SK-N-SH (cell line): ENCODE results near the gene IKZF4. TPM values are rescaled to one million over a fixed set of nuclear protein-coding genes. Genes with fewer than 3 reads are reported as not detected.
"Not testable (repeated sequence)": the region's sequence is repeated elsewhere in the genome, so short reads cannot be mapped to it uniquely, and the experiment has no call there.

Experiments
- CTCF ChIA-PET: fragments of 300-600, 350-600 bp; formaldehyde crosslinking; extraction: SDS; loops from one replicate; lab custom pipeline; 2021; lab: Yijun Ruan, JAX
- POLR2A ChIA-PET: fragments of 350-600 bp; sonication (Branson Sonifier 250); formaldehyde crosslinking; extraction: SDS; loops from one replicate; lab custom pipeline; 2020; ENCODE audit warnings: antibody characterized with exemption, inconsistent platforms; lab: Yijun Ruan, JAX
- DNase-seq: peaks from one replicate; pipeline ENCODE4 v3.0.0; 2012
- H2AFZ ChIP-seq: fragments of 200-600 bp; sonication (generic); 2 replicates; pipeline ENCODE4 v1.8.1; 2016; ENCODE audit warnings: antibody characterized with exemption, mild to moderate bottlenecking, low read depth
- H3F3A ChIP-seq: fragments of 200-600 bp; sonication (generic); replicated peaks from 2 replicates; pipeline ENCODE3; 2016; ENCODE audit warnings: antibody characterized with exemption, mild to moderate bottlenecking; ENCODE audit not compliant: insufficient read depth
- H3K27ac ChIP-seq, 2 experiments: fragments of 200-500 bp in 1 of 2; fragments of 200-600 bp in 1 of 2; sonication (Bioruptor generic) in 1 of 2; sonication (generic), shearing (Covaris generic) in 1 of 2; 2 replicates each; pipeline versions ENCODE4 v1.5.1 to v1.6.1; 2014 to 2016; ENCODE audit warnings: low read depth in 2 of 2, inconsistent platforms in 1 of 2, low read length in 1 of 2, mild to moderate bottlenecking in 1 of 2, mixed read lengths in 1 of 2
- H3K27me3 ChIP-seq: fragments of 200-600 bp; sonication (generic), shearing (Covaris generic); 2 replicates; pipeline ENCODE4 v1.6.1; 2016; ENCODE audit warnings: mixed run types; ENCODE audit not compliant: insufficient read depth
- H3K36me3 ChIP-seq, 2 experiments: fragments of 200-500 bp in 1 of 2; fragments of 200-600 bp in 1 of 2; sonication (Bioruptor generic) in 1 of 2; sonication (generic) in 1 of 2; replicated peaks in 1 of 2; 2 replicates each; pipeline versions ENCODE3 to v1.5.1; 2014 to 2016; ENCODE audit warnings: low read length in 1 of 2, mild to moderate bottlenecking in 1 of 2; ENCODE audit not compliant: insufficient read depth in 2 of 2, control insufficient read depth in 1 of 2
- H3K4me1 ChIP-seq, 2 experiments: fragments of 200-500 bp in 1 of 2; fragments of 200-600 bp in 1 of 2; sonication (Bioruptor generic) in 1 of 2; sonication (generic), shearing (Covaris generic) in 1 of 2; 2 replicates each; pipeline versions ENCODE4 v1.5.1 to v1.6.1; 2014 to 2016; ENCODE audit warnings: low read depth in 1 of 2, low read length in 1 of 2, mixed run types in 1 of 2; ENCODE audit not compliant: insufficient read depth in 2 of 2, control insufficient read depth in 1 of 2
- H3K4me2 ChIP-seq: fragments of 200-600 bp; sonication (generic), shearing (Covaris generic); 2 replicates; pipeline ENCODE4 v1.6.1; 2017; ENCODE audit warnings: mixed run types
- H3K4me3 ChIP-seq, 2 experiments: fragments of 200-500 bp in 1 of 2; fragments of 200-600 bp in 1 of 2; sonication (Bioruptor generic) in 1 of 2; sonication (generic), shearing (Covaris generic) in 1 of 2; 2 replicates each; pipeline versions ENCODE4 v1.5.1 to v1.8.1; 2014 to 2016; ENCODE audit warnings: low read depth in 2 of 2, inconsistent platforms in 1 of 2, low read length in 1 of 2, mild to moderate bottlenecking in 1 of 2, mixed read lengths in 1 of 2, moderate library complexity in 1 of 2
- H3K79me2 ChIP-seq: fragments of 200-600 bp; sonication (generic); 2 replicates; pipeline ENCODE4 v1.8.1; 2017; ENCODE audit warnings: mild to moderate bottlenecking; ENCODE audit not compliant: insufficient read depth
- H3K9ac ChIP-seq: fragments of 200-600 bp; sonication (generic); 2 replicates; pipeline ENCODE4 v1.6.1; 2017; ENCODE audit warnings: mixed run types
- H3K9me2 ChIP-seq: fragments of 200-600 bp; sonication (generic); 2 replicates; pipeline ENCODE4 v1.6.1; 2017; ENCODE audit warnings: mixed run types
- H3K9me3 ChIP-seq: fragments of 200-600 bp; sonication (generic); 2 replicates; pipeline ENCODE4 v1.6.1; 2017; ENCODE audit warnings: mixed run types, mild to moderate bottlenecking, moderate library complexity
- H4K20me1 ChIP-seq: fragments of 200-600 bp; sonication (generic); 2 replicates; pipeline ENCODE4 v1.6.1; 2017; ENCODE audit warnings: mild to moderate bottlenecking, mixed run types; ENCODE audit not compliant: insufficient read depth
- CHD2 ChIP-seq: fragments of 150-350 bp; IDR thresholded peaks from 2 replicates; pipeline ENCODE4 v1.6.1; 2018; ENCODE audit warnings: low read length; ENCODE audit not compliant: partially characterized antibody
- ELF1 ChIP-seq: IDR thresholded peaks from 2 replicates; pipeline ENCODE4 v1.4.0; 2012
- EZH2phosphoT487 ChIP-seq: fragments of 200-600 bp; sonication (generic); IDR thresholded peaks from 2 replicates; pipeline ENCODE4 v1.6.1; 2017; ENCODE audit warnings: low read depth, mixed run types, mild to moderate bottlenecking, antibody characterized with exemption, moderate library complexity, borderline replicate concordance
- FOSL2 ChIP-seq: IDR thresholded peaks from 2 replicates; pipeline ENCODE4 v1.4.0; 2012; ENCODE audit warnings: low read depth, mild to moderate bottlenecking, moderate library complexity, borderline replicate concordance
- GABPA ChIP-seq: IDR thresholded peaks from 2 replicates; pipeline ENCODE4 v1.4.0; 2012; ENCODE audit warnings: low read depth, mild to moderate bottlenecking
- GATA2 ChIP-seq: sonication (generic); formaldehyde crosslinking; IDR thresholded peaks from 2 replicates; pipeline ENCODE4 v1.5.0; 2020; ENCODE audit warnings: mild to moderate bottlenecking, missing genetic modification reagents
- JUND ChIP-seq: IDR thresholded peaks from 2 replicates; pipeline ENCODE4 v1.4.0; 2012
- MEF2A ChIP-seq: IDR thresholded peaks from 2 replicates; pipeline ENCODE4 v1.4.0; 2012; ENCODE audit warnings: low read depth, borderline replicate concordance
- NFIC ChIP-seq: IDR thresholded peaks from 2 replicates; pipeline ENCODE4 v1.4.0; 2012; ENCODE audit warnings: borderline replicate concordance
- POLR2AphosphoS5 ChIP-seq: IDR thresholded peaks from 2 replicates; pipeline ENCODE4 v1.6.1; 2012; ENCODE audit warnings: low read depth, low read length
- RAD21 ChIP-seq: IDR thresholded peaks from 2 replicates; pipeline ENCODE4 v1.6.1; 2012; ENCODE audit warnings: mild to moderate bottlenecking, low read length
- TEAD4 ChIP-seq: IDR thresholded peaks from 2 replicates; pipeline ENCODE4 v1.4.0; 2012; ENCODE audit warnings: mild to moderate bottlenecking, borderline replicate concordance; ENCODE audit not compliant: insufficient read depth
- YY1 ChIP-seq: IDR thresholded peaks from 2 replicates; pipeline ENCODE4 v1.4.0; 2012; ENCODE audit warnings: low read depth, mild to moderate bottlenecking
- WGBS: methylation state at CpG from one replicate; pipeline ENCODE4 v1.1.6; 2017; ENCODE audit warnings: low lambda C conversion rate; 5-methylcytosine and 5-hydroxymethylcytosine counted together
- polyA plus RNA-seq, 3 experiments: library from polyadenylated mRNA; depleted of rRNA; stranded (reverse); fragments of >200 nt; gene quantifications; 2 replicates each; pipeline ENCODE4 v1.2.3, GENCODE V29; 2012
- TF ChIP-seq, protein P1 (sequence below): IDR thresholded peaks from 2 replicates; pipeline ENCODE4 v1.4.0; 2012; ENCODE audit warnings: low read depth
- TF ChIP-seq, protein P2 (sequence below): IDR thresholded peaks from 2 replicates; pipeline ENCODE4 v1.4.0; 2012; ENCODE audit warnings: low read depth, borderline replicate concordance
- TF ChIP-seq, protein P3 (sequence below): fragments of 150-350 bp; IDR thresholded peaks from 2 replicates; pipeline ENCODE4 v1.6.1; 2017; ENCODE audit warnings: antibody characterized with exemption, low read length, low read depth, borderline replicate concordance
- TF ChIP-seq, protein P4 (sequence below): IDR thresholded peaks from 2 replicates; pipeline ENCODE4 v1.6.1; 2012; ENCODE audit warnings: mild to moderate bottlenecking, low read depth, low read length, moderate library complexity

Gene IKZF4
- polyA plus RNA-seq, 1 of the 3 experiments (the other 2 are of a cell fraction), result 3.9 TPM

DNA sequence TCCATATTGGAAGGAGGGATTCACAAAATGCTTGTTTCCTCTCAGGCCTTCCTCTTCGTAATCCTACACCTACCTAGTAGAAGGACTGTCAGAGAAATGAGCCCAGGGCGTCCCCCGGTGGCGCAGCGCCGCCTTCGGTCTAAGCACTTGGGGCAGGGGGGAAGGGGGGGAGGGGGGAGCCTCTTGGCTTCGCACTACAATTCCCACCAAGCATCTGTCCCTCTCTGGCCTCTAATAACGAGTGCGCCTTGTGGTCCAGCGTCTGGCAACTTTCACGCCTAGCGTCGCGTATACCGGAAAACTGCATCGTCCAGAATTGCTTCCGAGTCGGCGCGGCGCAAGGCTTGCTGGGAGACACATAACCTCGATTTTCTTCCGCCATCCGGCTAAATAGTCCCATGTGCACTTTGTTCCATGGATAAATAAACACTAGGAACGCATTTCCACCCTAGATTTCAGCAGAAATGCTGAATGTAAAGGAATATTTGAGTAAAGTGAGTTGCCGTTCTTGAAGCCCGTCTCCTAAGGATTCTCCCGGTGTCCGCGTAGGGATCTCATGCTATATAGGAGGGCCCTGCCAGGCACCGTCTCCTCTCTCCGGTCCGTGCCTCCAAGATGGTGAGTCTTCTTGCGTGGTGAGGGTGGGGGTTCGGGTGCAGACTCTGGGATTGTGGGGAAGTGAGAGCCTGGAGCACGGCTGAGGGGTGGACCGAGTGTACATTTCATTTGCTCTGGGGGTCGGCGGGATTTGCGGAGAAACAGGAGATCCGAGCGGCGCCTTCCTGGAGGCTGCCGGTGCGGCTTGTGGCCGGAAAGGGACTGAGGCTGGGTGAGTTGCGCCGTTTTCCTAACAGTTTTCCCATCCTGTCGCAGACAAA, 20.9 kb downstream of the IKZF4 start, which contains the start of gene RPS26 (continued):
- TF ChIP-seq, protein P1, sequence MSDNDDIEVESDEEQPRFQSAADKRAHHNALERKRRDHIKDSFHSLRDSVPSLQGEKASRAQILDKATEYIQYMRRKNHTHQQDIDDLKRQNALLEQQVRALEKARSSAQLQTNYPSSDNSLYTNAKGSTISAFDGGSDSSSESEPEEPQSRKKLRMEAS, result peak; percentile 92
- TF ChIP-seq ELF1 (peak; percentile 93), POLR2AphosphoS5 (peak; percentile 100), FOSL2 (no peak), RAD21 (peak; percentile 71), GABPA (peak; percentile 97), JUND (peak; percentile 43; the same call in 1 of the 2 replicates), MEF2A (no peak), YY1 (peak; percentile 81; the same call in 1 of the 2 replicates), TEAD4 (no peak)
- TF ChIP-seq, protein P2, sequence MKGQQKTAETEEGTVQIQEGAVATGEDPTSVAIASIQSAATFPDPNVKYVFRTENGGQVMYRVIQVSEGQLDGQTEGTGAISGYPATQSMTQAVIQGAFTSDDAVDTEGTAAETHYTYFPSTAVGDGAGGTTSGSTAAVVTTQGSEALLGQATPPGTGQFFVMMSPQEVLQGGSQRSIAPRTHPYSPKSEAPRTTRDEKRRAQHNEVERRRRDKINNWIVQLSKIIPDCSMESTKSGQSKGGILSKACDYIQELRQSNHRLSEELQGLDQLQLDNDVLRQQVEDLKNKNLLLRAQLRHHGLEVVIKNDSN, result no peak
- TF ChIP-seq, protein P3, sequence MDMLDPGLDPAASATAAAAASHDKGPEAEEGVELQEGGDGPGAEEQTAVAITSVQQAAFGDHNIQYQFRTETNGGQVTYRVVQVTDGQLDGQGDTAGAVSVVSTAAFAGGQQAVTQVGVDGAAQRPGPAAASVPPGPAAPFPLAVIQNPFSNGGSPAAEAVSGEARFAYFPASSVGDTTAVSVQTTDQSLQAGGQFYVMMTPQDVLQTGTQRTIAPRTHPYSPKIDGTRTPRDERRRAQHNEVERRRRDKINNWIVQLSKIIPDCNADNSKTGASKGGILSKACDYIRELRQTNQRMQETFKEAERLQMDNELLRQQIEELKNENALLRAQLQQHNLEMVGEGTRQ, result no peak

DNA sequence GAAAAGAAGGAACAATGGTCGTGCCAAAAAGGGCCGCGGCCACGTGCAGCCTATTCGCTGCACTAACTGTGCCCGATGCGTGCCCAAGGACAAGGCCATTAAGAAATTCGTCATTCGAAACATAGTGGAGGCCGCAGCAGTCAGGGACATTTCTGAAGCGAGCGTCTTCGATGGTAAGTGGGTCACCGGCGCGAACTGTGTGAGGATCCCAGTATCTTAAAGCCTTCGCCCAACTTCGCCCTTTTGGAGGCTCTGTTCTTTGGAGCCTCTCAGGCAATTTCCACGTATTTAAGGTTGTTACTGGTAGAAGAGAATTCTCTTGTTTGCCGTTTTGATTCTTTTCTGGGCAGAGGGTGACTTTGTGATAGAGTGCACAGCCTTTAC, 21.6 kb downstream of the IKZF4 start:
- Histone ChIP-seq H3K4me3 (peak overlapping the region; percentile 81 to 93), H4K20me1 (peaks cover 14% of the 10 kb centered on the region), H3K4me2 (peak overlapping the region; percentile 82), H3K79me2 (peaks cover 22% of the 10 kb centered on the region), H3K36me3 (peaks cover 25 to 29% of the 10 kb centered on the region in 2 experiments), H3F3A (peaks cover 40% of the 10 kb centered on the region), H3K9ac (peak overlapping the region; percentile 97), H3K27ac (peak overlapping the region; percentile 90 to 98)
- POLR2A ChIA-PET, CTCF ChIA-PET, H3K27me3 ChIP-seq, H3K9me3 ChIP-seq, H3K9me2 ChIP-seq, H3K4me1 ChIP-seq, H2AFZ ChIP-seq, DNase-seq: not testable (repeated sequence)
- WGBS, result 0% methylated on average over 20 of the region's 20 CpGs

DNA sequence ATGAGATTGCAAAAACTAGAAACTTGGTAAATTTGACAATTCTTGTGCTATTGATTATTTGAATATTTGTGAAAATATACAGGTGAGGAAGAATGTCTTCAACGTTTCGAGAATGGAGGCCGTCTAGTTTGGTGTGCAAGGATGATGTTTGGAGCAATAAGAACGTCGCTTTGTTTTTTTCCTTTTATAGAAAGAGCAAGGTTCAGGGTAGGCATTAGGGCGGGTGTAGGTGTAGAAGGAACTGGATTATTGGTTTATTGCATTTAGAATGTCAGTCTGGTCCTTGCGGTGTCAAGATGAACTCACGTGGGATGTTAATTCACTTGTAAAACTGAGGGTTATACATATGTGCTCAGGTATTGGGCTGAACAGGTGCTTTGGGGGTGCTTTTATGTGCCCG, 22.0 kb downstream of the IKZF4 start:
- peaks cover 14% of the 10 kb centered on the region for H4K20me1 ChIP-seq
- no peaks in the 10 kb centered on the region for H3K9me2 ChIP-seq
- H2AFZ ChIP-seq, result no peak overlapping the region
- peak overlapping the region; percentile 97 for H3K9ac ChIP-seq
- peaks cover 25 to 29% of the 10 kb centered on the region in 2 experiments for H3K36me3 ChIP-seq
- no peak for DNase-seq
- WGBS, result 10% methylated on average over 9 of the region's 9 CpGs
- no peaks in the 10 kb centered on the region for H3K27me3 ChIP-seq
- no peaks in the 10 kb centered on the region for H3K9me3 ChIP-seq
- H3K4me1 ChIP-seq, result peaks cover 6 to 10% of the 10 kb centered on the region in 2 experiments
- H3F3A ChIP-seq, result peaks cover 40% of the 10 kb centered on the region
- H3K4me3 ChIP-seq, result peak overlapping the region; percentile 81 to 93
- H3K27ac ChIP-seq, result peak overlapping the region; percentile 90 to 98; a peak in 3 of 4 replicates
- ChIA-PET POLR2A (no interaction called here), CTCF (interaction anchor here (1.1 kb wide), 1 partner anchor 61 kb away, joined by 3 read pairs; the partner anchor contains the start of gene PA2G4)
- peaks cover 22% of the 10 kb centered on the region for H3K79me2 ChIP-seq
- peak overlapping the region; percentile 82 for H3K4me2 ChIP-seq
- TF ChIP-seq ELF1, result no peak
- TF ChIP-seq POLR2AphosphoS5, result no peak
- TF ChIP-seq GATA2 (CRISPR knock-in tag), result no peak
- no peak for TF ChIP-seq EZH2phosphoT487
- TF ChIP-seq, protein P2, result no peak
- TF ChIP-seq CHD2, result no peak
- TF ChIP-seq NFIC, result no peak
- no peak for TF ChIP-seq FOSL2
- TF ChIP-seq, protein P4, sequence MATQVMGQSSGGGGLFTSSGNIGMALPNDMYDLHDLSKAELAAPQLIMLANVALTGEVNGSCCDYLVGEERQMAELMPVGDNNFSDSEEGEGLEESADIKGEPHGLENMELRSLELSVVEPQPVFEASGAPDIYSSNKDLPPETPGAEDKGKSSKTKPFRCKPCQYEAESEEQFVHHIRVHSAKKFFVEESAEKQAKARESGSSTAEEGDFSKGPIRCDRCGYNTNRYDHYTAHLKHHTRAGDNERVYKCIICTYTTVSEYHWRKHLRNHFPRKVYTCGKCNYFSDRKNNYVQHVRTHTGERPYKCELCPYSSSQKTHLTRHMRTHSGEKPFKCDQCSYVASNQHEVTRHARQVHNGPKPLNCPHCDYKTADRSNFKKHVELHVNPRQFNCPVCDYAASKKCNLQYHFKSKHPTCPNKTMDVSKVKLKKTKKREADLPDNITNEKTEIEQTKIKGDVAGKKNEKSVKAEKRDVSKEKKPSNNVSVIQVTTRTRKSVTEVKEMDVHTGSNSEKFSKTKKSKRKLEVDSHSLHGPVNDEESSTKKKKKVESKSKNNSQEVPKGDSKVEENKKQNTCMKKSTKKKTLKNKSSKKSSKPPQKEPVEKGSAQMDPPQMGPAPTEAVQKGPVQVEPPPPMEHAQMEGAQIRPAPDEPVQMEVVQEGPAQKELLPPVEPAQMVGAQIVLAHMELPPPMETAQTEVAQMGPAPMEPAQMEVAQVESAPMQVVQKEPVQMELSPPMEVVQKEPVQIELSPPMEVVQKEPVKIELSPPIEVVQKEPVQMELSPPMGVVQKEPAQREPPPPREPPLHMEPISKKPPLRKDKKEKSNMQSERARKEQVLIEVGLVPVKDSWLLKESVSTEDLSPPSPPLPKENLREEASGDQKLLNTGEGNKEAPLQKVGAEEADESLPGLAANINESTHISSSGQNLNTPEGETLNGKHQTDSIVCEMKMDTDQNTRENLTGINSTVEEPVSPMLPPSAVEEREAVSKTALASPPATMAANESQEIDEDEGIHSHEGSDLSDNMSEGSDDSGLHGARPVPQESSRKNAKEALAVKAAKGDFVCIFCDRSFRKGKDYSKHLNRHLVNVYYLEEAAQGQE, result no peak
- no peak for TF ChIP-seq MEF2A
- no peak for TF ChIP-seq TEAD4
- no peak for TF ChIP-seq GABPA
